Ectodermal cell (in vitro differentiated cells): ENCODE measurements around the gene TNS3.

Experiments
- H3K27ac ChIP-seq: 2 replicates; pipeline ENCODE4 v1.7.0; 2013; ENCODE audit warnings: mild to moderate bottlenecking, low read depth, low read length; ENCODE audit not compliant: insufficient read depth, poor library complexity, severe bottlenecking
- H3K27me3 ChIP-seq: 2 replicates; pipeline ENCODE4 v1.7.0; 2013; ENCODE audit warnings: mild to moderate bottlenecking, low read length; ENCODE audit not compliant: insufficient read depth, control insufficient read depth, poor library complexity, severe bottlenecking
- H3K36me3 ChIP-seq: one replicate; pipeline ENCODE4 v1.7.0; 2013; ENCODE audit warnings: low read length; ENCODE audit not compliant: control insufficient read depth, insufficient read depth
- H3K4me1 ChIP-seq: one replicate; pipeline ENCODE4 v1.7.0; 2013; ENCODE audit warnings: low read length; ENCODE audit not compliant: control insufficient read depth, insufficient read depth
- H3K4me3 ChIP-seq: 2 replicates; pipeline ENCODE4 v1.7.0; 2013; ENCODE audit warnings: low read depth, low read length, control low read depth; ENCODE audit not compliant: insufficient read depth
- H3K9me3 ChIP-seq: 2 replicates; pipeline ENCODE4 v1.7.0; 2013; ENCODE audit warnings: mild to moderate bottlenecking, low read length, moderate library complexity; ENCODE audit not compliant: control insufficient read depth
- WGBS, 2 experiments: methylation state at CpG; one replicate each; pipeline ENCODE4 v1.1.7; 2013; ENCODE audit warnings: missing lambda C conversion rate in 2 of 2; 5-methylcytosine and 5-hydroxymethylcytosine counted together

Gene TNS3

DNA sequence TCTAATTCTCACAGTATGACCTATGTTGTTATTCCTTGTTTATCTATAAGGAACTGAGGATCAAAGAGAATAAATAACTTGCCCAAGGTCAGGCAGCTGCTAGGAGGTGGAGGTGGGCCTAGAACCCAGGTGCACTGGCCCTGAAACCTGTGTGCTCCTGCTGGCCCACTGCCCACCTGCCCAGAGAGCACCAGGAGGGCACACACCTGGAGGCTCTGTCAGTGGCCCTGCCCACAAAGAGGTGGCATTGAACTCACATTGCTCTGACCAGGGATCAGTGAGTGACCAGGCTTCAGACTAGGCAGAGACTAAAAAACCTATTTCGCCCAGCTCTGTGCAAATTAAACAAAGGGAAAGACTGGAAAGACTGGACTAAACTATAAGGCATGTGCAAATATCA is 210.6 kb downstream of the TNS3 start:
- WGBS, 2 experiments = 94 to 96% methylated on average over 1 of the region's 1 CpG
- Histone ChIP-seq H3K27me3 (no peaks in the 10 kb centered on the region), H3K4me1 (peaks cover 16% of the 10 kb centered on the region), H3K9me3 (no peaks in the 10 kb centered on the region), H3K36me3 (peaks cover 12% of the 10 kb centered on the region), H3K27ac (no peak overlapping the region), H3K4me3 (no peak overlapping the region)

DNA sequence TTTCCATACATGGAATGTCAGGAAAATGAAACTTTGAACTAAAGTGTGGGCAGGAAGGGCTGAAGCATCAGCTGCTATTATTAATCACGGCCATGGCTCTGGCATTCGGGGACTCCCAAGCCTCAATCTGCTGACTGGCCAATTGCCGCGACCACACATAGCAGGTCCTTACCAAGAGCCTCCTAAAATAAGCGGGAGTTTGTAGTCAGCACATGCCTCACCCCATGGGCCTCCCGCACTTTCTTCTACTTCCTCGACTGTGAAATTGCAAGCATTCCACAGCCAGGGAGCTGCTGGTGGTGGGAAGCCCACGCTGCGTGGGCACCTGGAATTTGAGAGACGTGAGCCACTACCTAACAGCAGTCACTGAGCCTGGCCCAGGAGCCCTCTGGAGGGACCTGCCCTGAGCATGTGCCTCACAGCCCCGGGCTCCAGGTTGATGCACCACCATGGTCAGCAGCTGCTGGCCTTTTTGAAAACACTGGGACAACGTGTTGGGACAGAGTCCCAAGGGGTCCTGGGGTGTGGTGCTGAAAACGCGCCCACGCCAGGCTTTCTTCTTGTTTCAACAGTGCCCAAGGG is 211.4 kb downstream of the TNS3 start:
- H3K4me1 ChIP-seq = peaks cover 12% of the 10 kb centered on the region
- no peaks in the 10 kb centered on the region for H3K9me3 ChIP-seq
- H3K27ac ChIP-seq = no peak overlapping the region
- peaks cover 12% of the 10 kb centered on the region for H3K36me3 ChIP-seq
- H3K27me3 ChIP-seq = no peaks in the 10 kb centered on the region
- H3K4me3 ChIP-seq = no peak overlapping the region
- 93 to 94% methylated on average over 15 of the region's 15 CpGs for WGBS, 2 experiments

DNA sequence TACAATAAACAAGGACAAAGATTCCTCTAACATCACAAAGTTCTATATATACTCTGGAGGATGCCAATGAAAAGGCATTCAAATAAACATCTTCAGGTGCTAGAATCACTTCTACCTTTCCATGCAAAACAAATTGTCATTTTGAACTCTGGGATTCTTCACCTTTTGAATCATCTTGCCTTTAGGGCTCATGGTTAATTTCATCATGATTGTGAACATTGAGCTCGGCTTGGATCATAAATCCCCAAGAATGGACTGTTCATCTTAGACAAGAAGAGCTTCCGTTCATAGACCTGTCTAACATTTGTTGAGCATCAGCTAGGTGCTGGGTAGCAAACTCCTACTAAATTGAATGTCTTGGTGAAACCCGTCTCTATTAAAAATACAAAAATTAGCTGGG is 212.2 kb downstream of the TNS3 start:
- Histone ChIP-seq H3K27ac (no peak overlapping the region), H3K27me3 (no peaks in the 10 kb centered on the region), H3K4me1 (peaks cover 5% of the 10 kb centered on the region), H3K9me3 (no peaks in the 10 kb centered on the region), H3K4me3 (no peak overlapping the region), H3K36me3 (peaks cover 12% of the 10 kb centered on the region)
- 93 to 94% methylated on average over 3 of the region's 3 CpGs for WGBS, 2 experiments

DNA sequence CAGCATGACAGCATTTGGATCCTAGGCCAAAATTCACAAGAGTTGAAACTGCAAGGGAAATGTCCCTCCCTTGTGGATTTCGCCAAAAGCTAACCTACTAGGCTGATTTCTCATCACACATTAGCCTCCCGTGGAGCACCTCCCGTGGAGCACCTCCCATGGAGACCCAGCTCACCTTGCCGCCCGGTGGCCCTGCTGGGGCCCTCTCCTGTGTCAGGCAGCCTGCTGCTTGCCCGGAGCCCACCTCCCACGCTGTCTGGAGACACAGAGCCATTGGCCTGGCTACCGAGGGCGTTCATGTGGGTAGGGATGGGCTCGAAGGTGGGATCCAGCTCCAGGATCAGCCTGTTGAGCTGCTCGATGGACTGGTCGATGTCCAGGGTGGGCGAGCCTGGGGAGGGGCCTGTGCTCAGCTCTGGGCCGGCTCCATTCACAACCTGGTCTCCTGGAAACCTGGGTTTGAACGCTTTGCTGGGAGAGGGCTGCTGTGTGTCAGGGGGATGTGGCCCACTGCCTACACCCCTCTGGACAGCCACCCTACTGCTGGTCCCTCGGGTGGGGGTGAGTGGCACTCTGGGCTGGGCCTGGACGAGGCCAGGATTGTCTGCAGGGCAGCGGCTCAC is 213.6 kb downstream of the TNS3 start:
- WGBS, 2 experiments = 94 to 95% methylated on average over 18 of the region's 18 CpGs
- Histone ChIP-seq H3K27me3 (no peaks in the 10 kb centered on the region), H3K36me3 (peaks cover 12% of the 10 kb centered on the region), H3K4me1 (peaks cover 5% of the 10 kb centered on the region), H3K4me3 (no peak overlapping the region), H3K9me3 (no peaks in the 10 kb centered on the region), H3K27ac (no peak overlapping the region)

DNA sequence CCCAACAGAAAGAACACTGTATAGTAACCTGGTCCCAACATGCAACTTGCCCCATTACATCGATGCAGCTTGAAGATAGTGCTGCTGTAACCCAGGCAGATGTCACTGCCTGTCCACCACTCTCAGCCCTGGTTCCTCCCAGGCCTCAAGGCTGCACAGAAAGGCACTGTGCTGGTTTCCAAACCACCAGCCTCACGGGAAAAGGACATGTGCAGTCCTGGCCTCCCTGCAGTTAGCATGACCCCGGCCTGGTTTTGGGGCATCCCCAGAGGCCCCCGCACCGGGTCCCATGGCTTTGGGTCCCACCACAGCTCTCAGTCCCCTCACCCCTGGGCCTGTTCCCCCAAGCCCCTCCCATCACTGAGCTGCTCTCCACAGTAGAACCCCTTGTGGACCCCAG is 214.5 kb downstream of the TNS3 start:
- no peak overlapping the region for H3K27ac ChIP-seq
- peaks cover 12% of the 10 kb centered on the region for H3K36me3 ChIP-seq
- H3K27me3 ChIP-seq = no peaks in the 10 kb centered on the region
- H3K9me3 ChIP-seq = no peaks in the 10 kb centered on the region
- 78% methylated on average over 5 of the region's 5 CpGs for WGBS, 2 experiments
- H3K4me3 ChIP-seq = no peak overlapping the region
- H3K4me1 ChIP-seq = peaks cover 5% of the 10 kb centered on the region

DNA sequence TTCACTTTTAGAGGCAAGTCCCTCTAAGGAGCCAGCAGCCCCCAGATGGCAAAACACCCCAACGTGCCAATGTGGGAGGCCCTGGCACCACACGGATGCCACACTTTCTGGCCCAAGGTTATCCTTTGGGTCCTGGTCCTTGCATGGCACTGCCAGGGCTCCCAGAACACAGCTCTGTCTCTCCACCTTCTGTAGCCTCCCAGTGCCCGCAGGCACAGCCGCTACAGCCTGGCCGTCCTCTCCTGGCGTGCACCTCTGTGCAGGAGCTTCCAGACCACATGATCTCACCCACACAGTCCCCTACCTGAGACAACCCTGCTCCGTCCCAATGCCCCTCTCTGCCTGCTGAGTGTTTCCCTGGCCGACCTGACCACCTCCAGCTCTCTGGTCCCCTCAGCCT is 215.0 kb downstream of the TNS3 start:
- no peak overlapping the region for H3K4me3 ChIP-seq
- H3K36me3 ChIP-seq = peaks cover 12% of the 10 kb centered on the region
- no peaks in the 10 kb centered on the region for H3K9me3 ChIP-seq
- peaks cover 2% of the 10 kb centered on the region for H3K4me1 ChIP-seq
- WGBS, 2 experiments = 90 to 95% methylated on average over 8 of the region's 8 CpGs
- no peaks in the 10 kb centered on the region for H3K27me3 ChIP-seq
- H3K27ac ChIP-seq = no peak overlapping the region

DNA sequence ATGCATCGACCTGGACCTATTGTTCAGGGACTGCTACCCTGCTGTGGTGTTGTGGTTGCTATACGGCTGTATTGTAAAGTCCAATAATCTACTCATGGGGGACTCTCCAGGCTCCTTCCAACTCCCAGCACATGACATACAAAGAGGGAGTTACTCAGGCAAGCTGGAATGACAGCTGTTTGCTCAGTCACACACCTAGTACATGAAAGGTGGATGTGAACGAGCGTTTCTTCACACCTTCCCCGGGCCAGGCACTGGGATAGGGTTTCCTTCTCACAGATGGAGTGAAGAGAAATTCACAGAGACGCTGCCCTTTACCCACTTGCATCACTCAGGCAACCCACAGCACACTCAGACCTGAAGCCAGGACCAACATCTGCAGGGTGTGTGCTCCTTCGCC is 215.7 kb downstream of the TNS3 start:
- 87 to 90% methylated on average over 7 of the region's 7 CpGs for WGBS, 2 experiments
- Histone ChIP-seq H3K36me3 (peaks cover 12% of the 10 kb centered on the region), H3K4me3 (no peak overlapping the region), H3K27ac (no peak overlapping the region), H3K4me1 (no peaks in the 10 kb centered on the region), H3K27me3 (no peaks in the 10 kb centered on the region), H3K9me3 (no peaks in the 10 kb centered on the region)

DNA sequence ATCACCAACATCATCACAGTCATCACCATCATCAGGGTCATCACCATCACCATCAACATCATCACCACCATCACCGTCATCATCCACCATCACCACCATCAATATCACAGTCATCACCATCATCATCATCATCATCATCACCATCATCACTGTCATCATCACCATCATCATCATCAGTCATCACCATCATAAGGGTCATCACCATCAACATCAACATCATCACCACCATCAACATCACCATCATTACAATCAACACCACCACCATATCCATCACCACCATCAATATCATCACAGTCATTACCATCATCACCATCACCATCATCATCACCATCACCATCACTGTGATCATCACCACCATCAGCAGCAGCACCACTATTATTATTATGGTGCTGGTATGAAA is 218.9 kb downstream of the TNS3 start:
- Histone ChIP-seq H3K27ac (no peak overlapping the region), H3K27me3 (no peaks in the 10 kb centered on the region), H3K4me3 (no peak overlapping the region), H3K36me3 (peaks cover 1% of the 10 kb centered on the region), H3K4me1 (no peaks in the 10 kb centered on the region), H3K9me3 (no peaks in the 10 kb centered on the region)
- 82 to 92% methylated on average over 1 of the region's 1 CpG for WGBS, 2 experiments

DNA sequence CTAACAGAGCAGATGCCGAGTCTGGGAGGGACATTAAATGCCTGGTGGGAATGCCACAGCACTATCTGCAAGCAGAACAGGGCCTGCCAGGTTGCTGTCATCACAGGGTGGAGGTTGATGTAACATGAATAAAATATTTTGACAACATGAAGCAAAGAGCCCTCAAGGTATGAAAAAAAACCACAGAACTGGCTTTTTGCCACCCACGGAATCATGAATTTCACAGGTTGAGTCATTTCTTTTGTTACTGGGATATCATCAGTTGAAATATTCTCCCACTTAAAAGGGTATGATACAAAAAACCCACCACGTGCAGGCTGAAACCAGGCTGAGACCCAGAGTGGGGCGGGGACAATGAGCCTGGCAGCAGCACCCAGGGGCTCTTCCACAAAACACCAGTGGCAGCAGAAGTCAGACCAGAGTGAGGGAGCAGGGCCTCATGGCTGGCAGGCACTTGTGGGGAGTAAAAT is 220.1 kb downstream of the TNS3 start:
- Histone ChIP-seq H3K27ac (no peak overlapping the region), H3K4me1 (no peaks in the 10 kb centered on the region)
- 96 to 99% methylated on average over 4 of the region's 4 CpGs for WGBS, 2 experiments

DNA sequence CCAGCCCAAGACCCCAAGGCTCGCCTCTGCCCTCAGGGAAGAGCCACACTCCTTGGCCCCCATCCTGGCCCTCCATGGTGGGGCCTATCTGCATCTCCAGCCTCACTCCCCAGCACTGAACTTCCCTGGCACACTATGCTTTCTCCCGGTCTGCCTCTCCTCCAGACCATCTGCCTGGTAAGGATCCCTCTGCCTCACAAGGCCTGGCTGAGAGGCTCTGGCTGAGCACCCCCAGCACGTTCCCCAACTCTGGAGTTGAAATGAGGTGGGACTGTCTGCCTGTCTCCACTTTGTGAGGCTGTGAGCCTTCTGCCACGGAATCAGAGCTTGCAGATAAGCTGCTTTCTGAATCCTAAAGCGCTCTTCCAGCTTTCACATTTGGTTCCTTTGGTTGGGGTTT is 220.7 kb downstream of the TNS3 start:
- H3K27ac ChIP-seq = no peak overlapping the region
- no peaks in the 10 kb centered on the region for H3K27me3 ChIP-seq
- no peak overlapping the region for H3K4me3 ChIP-seq
- no peaks in the 10 kb centered on the region for H3K36me3 ChIP-seq
- H3K4me1 ChIP-seq = no peaks in the 10 kb centered on the region
- WGBS, 2 experiments = 94 to 100% methylated on average over 5 of the region's 5 CpGs
- no peaks in the 10 kb centered on the region for H3K9me3 ChIP-seq

More for the DNA sequence above, 220.1 kb downstream of the TNS3 start:
- Histone ChIP-seq H3K36me3 (no peaks in the 10 kb centered on the region), H3K4me3 (no peak overlapping the region), H3K9me3 (no peaks in the 10 kb centered on the region), H3K27me3 (no peaks in the 10 kb centered on the region)
